ENCODE measurements around the gene NOTCH3.

The NOTCH3 gene

DNA sequence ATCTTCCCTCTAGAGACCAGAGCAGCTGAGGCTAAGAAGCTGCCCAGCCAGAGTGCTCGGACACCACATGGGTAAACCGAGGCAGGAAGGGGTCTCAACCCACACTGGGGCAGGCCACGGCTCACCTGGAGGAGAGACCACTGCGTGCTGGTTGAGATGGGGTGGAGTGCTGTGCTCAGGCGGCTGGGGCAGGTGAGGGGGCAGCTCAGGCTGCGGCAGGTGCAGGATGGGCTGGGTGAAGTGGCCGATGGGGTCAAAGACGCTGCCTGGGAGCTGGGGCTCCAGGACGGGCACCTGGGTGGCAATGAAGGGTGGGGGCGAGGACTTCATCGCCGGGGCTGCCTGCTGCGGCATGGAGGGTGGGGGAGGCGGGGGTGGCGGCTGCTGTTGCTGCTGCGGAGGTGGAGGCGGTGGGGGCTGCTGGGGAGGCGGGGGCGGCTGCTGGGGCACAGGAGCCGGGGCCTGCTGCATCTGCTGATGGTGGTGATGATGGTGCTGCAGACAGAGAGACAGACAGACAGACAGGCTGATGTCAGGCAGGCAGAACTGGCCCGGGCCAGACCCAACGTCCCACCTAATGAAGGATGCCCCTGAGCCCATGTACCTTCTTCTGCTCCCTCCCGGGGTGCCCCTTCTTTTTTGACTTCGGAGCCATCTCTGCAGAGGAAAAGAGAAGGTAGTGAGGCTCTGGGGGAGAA is 43.5 kb upstream of the NOTCH3 start:
- H3K4me3 ChIP-seq (replicated peaks; ENCODE audit: low read depth, low read length) = no peak overlapping the region
- no peaks in the 10 kb centered on the region for H3K27me3 ChIP-seq (replicated peaks; ENCODE audit: control insufficient read depth, insufficient read depth, low read length)
- no peak for DNase-seq (ENCODE audit: extremely low read depth, insufficient read length)
- H3K36me3 ChIP-seq (ENCODE audit: control insufficient read depth, insufficient read depth, low read length) = peaks cover 64% of the 10 kb centered on the region
- no peak for TF ChIP-seq CTCF (IDR thresholded peaks at IDR 0.05; ENCODE audit: insufficient read depth, low read length, poor library complexity, severe bottlenecking)

DNA sequence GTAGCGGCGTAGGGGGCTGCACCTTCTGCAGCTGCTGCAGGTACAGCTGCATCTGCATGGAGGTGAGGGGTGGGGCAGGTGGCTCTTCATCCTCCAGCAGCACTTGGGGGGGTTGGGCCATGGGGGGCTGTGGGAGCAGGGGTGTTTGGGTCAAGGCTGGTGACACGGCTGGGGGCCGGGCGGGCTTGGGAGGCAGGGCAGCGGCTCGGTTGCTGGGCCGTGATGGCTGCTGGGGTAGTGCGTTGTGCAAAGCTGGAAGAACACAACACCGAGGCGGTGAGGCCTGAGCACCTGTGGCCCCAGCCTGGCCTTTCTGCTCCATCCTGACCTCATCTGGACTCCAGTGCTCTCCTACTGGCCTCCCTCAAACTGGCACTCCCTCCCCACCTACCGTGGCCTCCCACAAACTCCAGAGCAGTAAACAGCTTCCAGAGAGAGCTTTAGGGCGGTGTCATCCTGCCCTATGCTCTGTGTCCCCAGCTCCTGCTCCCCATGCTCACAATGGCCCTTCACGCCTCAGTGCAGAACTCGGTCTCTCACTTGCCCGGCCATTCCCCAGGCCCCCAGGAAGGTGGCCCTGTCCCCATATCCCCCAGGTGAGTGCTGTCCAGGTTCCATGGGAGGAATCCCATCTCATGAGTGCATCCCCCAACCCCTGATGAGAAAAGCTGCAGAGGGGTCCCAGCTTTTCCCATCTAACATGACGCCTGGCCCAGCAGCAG is 42.6 kb upstream of the NOTCH3 start:
- DNase-seq (ENCODE audit: extremely low read depth, insufficient read length) = no peak
- no peak overlapping the region for H3K4me3 ChIP-seq (replicated peaks; ENCODE audit: low read depth, low read length)
- no peak for TF ChIP-seq CTCF (IDR thresholded peaks at IDR 0.05; ENCODE audit: insufficient read depth, low read length, poor library complexity, severe bottlenecking)
- no peaks in the 10 kb centered on the region for H3K27me3 ChIP-seq (replicated peaks; ENCODE audit: control insufficient read depth, insufficient read depth, low read length)
- H3K36me3 ChIP-seq (ENCODE audit: control insufficient read depth, insufficient read depth, low read length) = peaks cover 58% of the 10 kb centered on the region

GRCh38 chr19:15241259-15241910 is 40.6 kb upstream of the NOTCH3 start:
- no peak for DNase-seq (ENCODE audit: extremely low read depth, insufficient read length)
- TF ChIP-seq CTCF (IDR thresholded peaks at IDR 0.05; ENCODE audit: insufficient read depth, low read length, poor library complexity, severe bottlenecking) = no peak
- H3K4me3 ChIP-seq (replicated peaks; ENCODE audit: low read depth, low read length) = no peak overlapping the region
- peaks cover 50% of the 10 kb centered on the region for H3K36me3 ChIP-seq (ENCODE audit: control insufficient read depth, insufficient read depth, low read length)
- no peaks in the 10 kb centered on the region for H3K27me3 ChIP-seq (replicated peaks; ENCODE audit: control insufficient read depth, insufficient read depth, low read length)

GRCh38 chr19:15240515-15240914 is 39.7 kb upstream of the NOTCH3 start:
- Histone ChIP-seq H3K27me3 (replicated peaks; ENCODE audit: control insufficient read depth, insufficient read depth, low read length) (no peaks in the 10 kb centered on the region), H3K36me3 (ENCODE audit: control insufficient read depth, insufficient read depth, low read length) (peaks cover 50% of the 10 kb centered on the region), H3K4me3 (replicated peaks; ENCODE audit: low read depth, low read length) (no peak overlapping the region)
- no peak for DNase-seq (ENCODE audit: extremely low read depth, insufficient read length)
- no peak for TF ChIP-seq CTCF (IDR thresholded peaks at IDR 0.05; ENCODE audit: insufficient read depth, low read length, poor library complexity, severe bottlenecking)

- no peaks in the 10 kb centered on the region for H3K27me3 ChIP-seq (replicated peaks; ENCODE audit: control insufficient read depth, insufficient read depth, low read length)
- H3K4me3 ChIP-seq (replicated peaks; ENCODE audit: low read depth, low read length) = no peak overlapping the region
- TF ChIP-seq CTCF (IDR thresholded peaks at IDR 0.05; ENCODE audit: insufficient read depth, low read length, poor library complexity, severe bottlenecking) = no peak
- H3K36me3 ChIP-seq (ENCODE audit: control insufficient read depth, insufficient read depth, low read length) = peaks cover 42% of the 10 kb centered on the region
- DNase-seq (ENCODE audit: extremely low read depth, insufficient read length) = no peak
These were observed 38.6 kb upstream of the NOTCH3 start for GRCh38 chr19:15239337-15239949.

Measured in GM06990 (cell line).